PC-3 (cell line): ENCODE measurements around the gene VAMP8. TPM values are rescaled to one million over a fixed set of nuclear protein-coding genes. Genes with fewer than 3 reads are reported as not detected.
"Not testable (repeated sequence)": the region's sequence is repeated elsewhere in the genome, so short reads cannot be mapped to it uniquely, and the experiment has no call there.

Source experiments
- ATAC-seq: fragments of 200-7000 bp; cut with Tn5 transposase; 2 replicates; pipeline ENCODE4 v1.9.1; 2020; ENCODE audit warnings: mild to moderate bottlenecking, moderate library complexity
- BruUV-seq: library from RNA; stranded (reverse); fragments of 400-500 nt; replicated peaks from 2 replicates; lab custom pipeline; 2021; lab: Mats Ljungman, UMichigan
- CTCF ChIA-PET: fragments of 300-600 bp; sonication (Branson Sonifier 250); formaldehyde crosslinking; loops from one replicate; lab custom pipeline; 2022; ENCODE audit warnings: antibody characterized with exemption; lab: Charles Lee
- POLR2A ChIA-PET: fragments of 300-600 bp; sonication (Branson Sonifier 250); formaldehyde crosslinking; loops from one replicate; lab custom pipeline; 2022; ENCODE audit warnings: antibody characterized with exemption; ENCODE audit not compliant: unreplicated experiment; lab: Charles Lee
- DNase-seq: peaks from one replicate; pipeline ENCODE4 v3.0.0-alpha.2; 2015
- H2AFZ ChIP-seq: fragments of 300-600 bp; sonication (generic); 2 replicates; pipeline ENCODE4 v1.6.0; 2016; ENCODE audit warnings: antibody characterized with exemption, low read length
- H3F3A ChIP-seq: fragments of 300-600 bp; sonication (generic); one replicate; pipeline ENCODE4 v1.6.0; 2017; ENCODE audit warnings: antibody characterized with exemption, low read length, control low read depth, mild to moderate bottlenecking; ENCODE audit not compliant: unreplicated experiment
- H3K27ac ChIP-seq: fragments of 300-600 bp; sonication (generic); 2 replicates; pipeline ENCODE4 v1.5.1; 2016; ENCODE audit warnings: mild to moderate bottlenecking, low read length
- H3K27me3 ChIP-seq: fragments of 300-600 bp; sonication (generic); 2 replicates; pipeline ENCODE4 v1.6.1; 2016; ENCODE audit warnings: low read length, mixed read lengths
- H3K36me3 ChIP-seq: fragments of 300-600 bp; sonication (generic); 2 replicates; pipeline ENCODE4 v1.6.1; 2016; ENCODE audit warnings: low read depth, mixed run types, low read length, mixed read lengths
- H3K4me1 ChIP-seq: fragments of 300-600 bp; sonication (generic); 2 replicates; pipeline ENCODE4 v1.5.1; 2016; ENCODE audit warnings: low read length; ENCODE audit not compliant: insufficient read depth
- H3K4me2 ChIP-seq: fragments of 300-600 bp; sonication (generic); 2 replicates; pipeline ENCODE4 v1.6.0; 2016; ENCODE audit warnings: low read length
- H3K4me3 ChIP-seq: fragments of 300-600 bp; sonication (generic); 2 replicates; pipeline ENCODE4 v1.5.1; 2016; ENCODE audit warnings: mild to moderate bottlenecking, low read length, mixed read lengths
- H3K79me2 ChIP-seq: fragments of 300-600 bp; sonication (generic); 2 replicates; pipeline ENCODE4 v1.6.1; 2017; ENCODE audit warnings: low read length, mixed read lengths
- H3K9ac ChIP-seq: fragments of 300-600 bp; sonication (generic); 2 replicates; pipeline ENCODE4 v1.6.0; 2016; ENCODE audit warnings: mild to moderate bottlenecking, low read length
- H3K9me2 ChIP-seq: fragments of 300-600 bp; sonication (generic); replicated peaks from 2 replicates; pipeline ENCODE4 v1.6.1; 2016; ENCODE audit warnings: mixed run types, low read length, mixed read lengths
- H3K9me3 ChIP-seq: fragments of 300-600 bp; sonication (generic); 2 replicates; pipeline ENCODE4 v1.6.1; 2016; ENCODE audit warnings: low read length, mixed read lengths
- H4K20me1 ChIP-seq: fragments of 300-600 bp; sonication (generic); 2 replicates; pipeline ENCODE4 v1.6.1; 2016; ENCODE audit warnings: low read length, mixed read lengths
- CTCF ChIP-seq: fragments of 300-600 bp; sonication (generic); conservative IDR thresholded peaks from 2 replicates; pipeline ENCODE4 v1.5.1; 2017; ENCODE audit warnings: antibody characterized with exemption, low read depth, mild to moderate bottlenecking, low read length
- EZH2 ChIP-seq: fragments of 300-600 bp; sonication (generic); IDR thresholded peaks from one replicate; pipeline ENCODE4 v1.6.1; 2017; ENCODE audit warnings: antibody characterized with exemption, mild to moderate bottlenecking, low read length; ENCODE audit not compliant: unreplicated experiment
- EZH2phosphoT487 ChIP-seq: fragments of 300-600 bp; sonication (generic); IDR thresholded peaks from 2 replicates; pipeline ENCODE4 v1.6.1; 2018; ENCODE audit warnings: mild to moderate bottlenecking, antibody characterized with exemption, low read length, borderline replicate concordance
- intact Hi-C: fragments of 100-400 bp; cut with micrococcal nuclease; formaldehyde crosslinking; loops from 2 replicates; pipeline ENCODE4 v1.9.0; 2023
- total RNA-seq: library from RNA; depleted of rRNA; stranded (reverse); fragments of >200 nt; gene quantifications from 2 replicates; pipeline ENCODE4 v1.2.3, GENCODE V29; 2014

VAMP8 gene
- total RNA-seq, 1 experiment from 2014 or later: 142 TPM

- ChIA-PET POLR2A (interaction anchor here (0.6 to 1.3 kb wide), 2 partner anchors 17 to 634 kb away, joined by 4 to 11 read pairs; partner anchors contain the start of gene RNF181), CTCF (no interaction called here)
- DNase-seq (peak; percentile 81), ATAC-seq (peak; percentile 71)
- Histone ChIP-seq H4K20me1 (no peaks in the 10 kb centered on the region), H3K36me3 (peaks cover 5% of the 10 kb centered on the region; the same call in 1 of the 2 replicates), H3K9ac (peak within 1 kb of the TSS; percentile 89), H3K4me3 (peak within 1 kb of the TSS; percentile 86), H3K27ac (peak within 1 kb of the TSS; percentile 48), H3K4me1 (peaks cover 9% of the 10 kb centered on the region), H3K4me2 (peak within 1 kb of the TSS; percentile 98), H3K9me3 (no peaks in the 10 kb centered on the region), H3K79me2 (peaks cover 44% of the 10 kb centered on the region), H3K27me3 (no peaks in the 10 kb centered on the region), H3K9me2 (no peaks in the 10 kb centered on the region), H2AFZ (peak within 1 kb of the TSS; percentile 95), H3F3A (no peaks in the 10 kb centered on the region)
- TF ChIP-seq EZH2phosphoT487: no peak
- TF ChIP-seq CTCF: no peak
- TF ChIP-seq EZH2: no peak
- TSS peak; percentile 68 for BruUV-seq
- intact Hi-C loops: loop anchor here (1.0 to 5.0 kb wide), 2 partner anchors 10 to 495 kb away; partner anchors contain the start of genes POLR1A, PTCD3 and TMEM150A
Measured at GRCh38 chr2:85611705-85612587, 34.6 kb downstream of the VAMP8 start, which contains the start of gene C2orf68. C2orf68 (minus strand) TSS chr2:85612066; CDS start chr2:85611984, 82 bp downstream.

GRCh38 chr2:85613717-85614515 is 36.5 kb downstream of the VAMP8 start:
- ChIA-PET POLR2A (no interaction called here), CTCF (no interaction called here)
- no peaks in the 10 kb centered on the region for H3K27me3 ChIP-seq
- no peak overlapping the region for H2AFZ ChIP-seq
- H4K20me1 ChIP-seq: peaks cover 7% of the 10 kb centered on the region
- DNase-seq (no peak), ATAC-seq (no peak)
- H3K36me3 ChIP-seq: no peaks in the 10 kb centered on the region; the same call in 1 of the 2 replicates
- H3K4me1 ChIP-seq: peaks cover 21% of the 10 kb centered on the region
- BruUV-seq: no TSS peak
- H3K9me2 ChIP-seq: no peaks in the 10 kb centered on the region
- no peak overlapping the region for H3K9ac ChIP-seq
- H3K79me2 ChIP-seq: peaks cover 57% of the 10 kb centered on the region
- TF ChIP-seq EZH2 (no peak), EZH2phosphoT487 (no peak), CTCF (no peak)
- H3K4me3 ChIP-seq: no peak overlapping the region
- intact Hi-C loops: loop anchor here (5.0 kb wide), 1 partner anchor 493 kb away; the partner anchor contains the start of genes POLR1A and PTCD3
- no peak overlapping the region for H3K4me2 ChIP-seq
- H3K9me3 ChIP-seq: no peaks in the 10 kb centered on the region
- H3F3A ChIP-seq: no peaks in the 10 kb centered on the region
- H3K27ac ChIP-seq: no peak overlapping the region

GRCh38 chr2:85614757-85615156 is 37.4 kb downstream of the VAMP8 start:
- H3K9me2 ChIP-seq, H3K9me3 ChIP-seq, H2AFZ ChIP-seq, H3K4me3 ChIP-seq, H3K4me2 ChIP-seq, ATAC-seq, DNase-seq, H3K27me3 ChIP-seq, H4K20me1 ChIP-seq, CTCF ChIA-PET, H3K36me3 ChIP-seq, H3F3A ChIP-seq, H3K9ac ChIP-seq, H3K27ac ChIP-seq, POLR2A ChIA-PET, BruUV-seq: not testable (repeated sequence)
- Histone ChIP-seq H3K79me2 (peaks cover 61% of the 10 kb centered on the region), H3K4me1 (peaks cover 27% of the 10 kb centered on the region)
- intact Hi-C loops: loop anchor here (5.0 kb wide), 1 partner anchor 493 kb away; the partner anchor contains the start of genes POLR1A and PTCD3
